SKM-1 (cell line): Measurements from ENCODE around the gene OPCML.

ENCODE experiments used
- DNase-seq: peaks from one replicate; lab custom pipeline; 2025; ENCODE audit not compliant: unreplicated experiment; lab: John Stamatoyannopoulos, UW

Gene OPCML

DNA sequence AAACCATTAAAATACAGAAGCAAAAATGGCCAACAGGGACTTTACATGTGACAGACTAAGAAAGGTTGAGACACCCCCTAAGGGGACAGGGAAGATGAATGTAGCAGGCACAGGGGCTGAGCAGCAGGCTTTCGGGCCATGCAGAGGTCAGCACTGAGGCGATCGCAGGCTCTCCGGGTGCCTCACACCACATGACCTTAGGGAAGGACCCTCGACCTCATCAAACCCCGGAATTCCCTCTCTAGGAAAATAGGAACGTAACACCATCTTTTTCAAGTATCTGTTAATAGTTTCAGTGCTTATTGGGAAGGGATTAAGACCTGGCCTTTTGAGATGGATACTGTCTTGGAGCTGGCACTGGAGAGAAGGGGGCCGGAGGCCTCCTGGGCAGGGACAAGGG is 27.4 kb downstream of the OPCML start:
- DNase-seq: no peak

DNA sequence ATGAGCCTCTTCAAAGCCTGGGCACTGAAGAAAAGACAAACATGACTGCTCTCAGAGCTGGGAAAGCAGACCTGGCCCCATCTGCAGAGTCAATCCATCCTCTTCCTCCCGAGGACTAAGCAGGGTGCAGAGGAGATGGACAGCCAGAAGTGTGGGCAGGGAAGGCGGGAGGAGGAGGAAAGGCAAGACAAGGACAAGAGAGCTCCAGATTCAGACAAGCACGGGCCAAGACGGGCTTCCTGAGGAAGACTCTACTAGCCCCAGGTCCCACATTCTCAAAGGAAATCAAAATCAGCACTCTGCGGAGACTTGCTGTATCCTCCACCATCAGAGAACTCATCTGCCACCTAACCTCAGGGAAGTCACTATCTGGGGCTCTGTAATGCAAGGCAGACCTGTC is 28.5 kb downstream of the OPCML start:
- DNase-seq: no peak

DNA sequence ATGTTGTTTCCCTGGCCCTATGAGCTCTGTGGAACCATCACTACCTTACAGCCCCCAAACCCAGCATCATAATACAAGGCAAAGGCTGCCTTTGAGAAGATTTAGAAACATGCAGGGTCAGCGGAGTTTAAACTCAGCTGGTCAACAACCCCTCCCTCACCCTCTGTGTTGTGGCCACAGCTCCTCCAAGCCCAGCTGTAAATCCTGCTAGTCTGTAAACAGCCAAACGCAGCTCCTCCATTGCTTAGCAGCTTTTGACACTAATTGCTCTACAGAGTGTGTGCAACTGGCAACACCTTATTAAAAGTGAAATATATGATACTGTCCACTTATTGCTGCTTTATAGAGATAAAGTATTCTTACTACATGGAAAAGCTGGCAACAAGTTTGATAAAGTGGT is 29.1 kb downstream of the OPCML start:
- DNase-seq: no peak

DNA sequence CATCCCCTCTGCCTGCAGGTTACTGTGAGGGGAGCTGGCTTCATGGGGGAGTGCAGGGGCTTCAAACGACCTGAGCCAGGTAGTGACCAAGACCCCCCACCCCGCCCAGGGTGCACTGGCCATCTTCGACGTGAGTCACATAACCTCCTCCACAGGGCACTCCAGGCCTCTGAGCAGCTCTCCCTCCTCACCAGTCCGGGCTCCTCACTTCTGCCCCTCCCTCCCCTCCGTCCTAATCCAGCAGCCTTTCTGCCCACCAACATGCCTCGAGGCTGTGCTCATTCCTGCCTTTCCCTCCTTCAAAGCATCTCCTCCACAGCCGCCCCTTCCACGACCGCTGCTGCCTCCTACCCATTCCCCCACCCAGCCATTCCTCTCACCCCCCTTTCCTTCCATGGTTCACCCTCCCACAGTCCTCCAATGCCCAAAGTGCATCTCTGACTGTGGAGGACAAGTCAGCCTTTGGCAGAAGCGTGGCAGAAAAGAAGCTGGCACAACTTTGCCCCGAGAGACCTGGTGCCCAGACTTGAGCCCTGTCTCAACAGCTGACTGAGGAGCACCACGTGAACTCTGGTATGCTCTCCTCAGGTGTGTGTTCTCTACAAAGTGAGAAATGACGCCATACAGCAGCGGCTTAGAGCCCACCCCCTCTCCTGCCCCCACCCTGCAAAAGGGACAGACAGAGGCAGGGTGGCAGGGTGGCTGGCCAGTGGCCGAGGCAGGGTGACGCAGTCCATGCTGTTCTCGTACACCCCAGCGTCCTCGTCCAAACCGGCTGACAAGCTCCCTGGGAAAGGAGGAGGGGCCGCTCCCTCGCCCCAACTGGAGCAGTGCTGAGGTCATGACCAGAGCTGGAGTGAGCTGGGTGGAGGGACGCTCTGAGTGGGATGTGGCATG is 30.4 kb downstream of the OPCML start:
- no peak for DNase-seq

DNA sequence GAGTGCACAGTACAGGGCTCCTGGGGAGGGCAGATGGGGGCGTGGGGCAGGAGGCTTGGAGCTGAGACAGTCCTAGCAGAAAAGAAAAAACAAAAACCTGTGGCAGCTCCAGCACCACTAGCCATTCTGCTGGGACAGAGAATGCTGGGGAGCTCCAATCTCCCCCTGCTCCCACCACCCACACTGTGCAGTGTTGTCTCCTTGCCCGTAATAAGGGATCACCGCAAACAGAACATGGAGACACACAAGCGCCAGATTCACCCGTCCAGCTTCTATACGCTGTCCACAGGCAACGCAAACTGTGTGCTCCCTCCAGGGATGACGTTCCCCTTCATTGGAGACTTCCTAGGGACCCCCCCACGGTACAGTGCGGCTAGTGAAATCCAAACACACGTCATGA is 31.4 kb downstream of the OPCML start:
- DNase-seq: no peak

DNA sequence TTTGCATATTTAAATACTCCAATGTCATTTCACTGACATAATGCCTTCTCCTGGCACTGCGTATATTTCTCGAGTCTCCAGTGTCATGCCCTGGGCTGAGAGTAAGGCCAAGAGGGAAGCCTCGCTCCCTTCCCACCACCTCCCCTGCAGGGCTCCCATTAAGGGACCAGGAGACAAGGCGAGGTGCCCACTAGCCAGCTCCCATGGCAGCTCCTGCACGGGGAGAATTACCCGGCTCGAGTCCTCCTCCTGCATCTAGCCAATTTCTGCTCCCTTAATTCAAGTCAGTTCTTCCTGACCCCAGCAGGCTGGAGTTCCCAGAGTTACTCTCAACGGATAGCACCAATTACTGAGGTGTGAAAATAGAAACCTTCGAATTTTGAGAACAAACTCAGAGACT is 31.9 kb downstream of the OPCML start:
- no peak for DNase-seq

DNA sequence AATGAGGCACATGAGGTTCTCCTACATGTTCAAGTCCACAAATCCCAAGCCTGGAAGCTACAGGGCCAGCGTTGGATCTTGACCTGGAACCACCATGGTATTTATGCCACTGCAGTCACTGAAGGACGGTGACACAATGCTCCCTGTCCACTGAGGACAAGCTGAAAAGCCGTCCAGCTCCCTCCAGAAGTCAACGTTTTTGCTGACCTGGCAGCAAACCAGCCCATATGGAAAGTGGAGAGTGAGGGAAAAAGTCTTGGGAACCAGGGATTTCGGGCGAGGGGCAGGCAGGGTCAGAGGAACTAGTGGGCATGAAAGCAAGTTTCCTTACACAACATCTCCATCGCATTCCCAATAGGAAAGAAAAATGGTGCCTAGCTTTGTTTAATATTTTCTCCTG is 33.3 kb downstream of the OPCML start:
- DNase-seq: no peak

DNA sequence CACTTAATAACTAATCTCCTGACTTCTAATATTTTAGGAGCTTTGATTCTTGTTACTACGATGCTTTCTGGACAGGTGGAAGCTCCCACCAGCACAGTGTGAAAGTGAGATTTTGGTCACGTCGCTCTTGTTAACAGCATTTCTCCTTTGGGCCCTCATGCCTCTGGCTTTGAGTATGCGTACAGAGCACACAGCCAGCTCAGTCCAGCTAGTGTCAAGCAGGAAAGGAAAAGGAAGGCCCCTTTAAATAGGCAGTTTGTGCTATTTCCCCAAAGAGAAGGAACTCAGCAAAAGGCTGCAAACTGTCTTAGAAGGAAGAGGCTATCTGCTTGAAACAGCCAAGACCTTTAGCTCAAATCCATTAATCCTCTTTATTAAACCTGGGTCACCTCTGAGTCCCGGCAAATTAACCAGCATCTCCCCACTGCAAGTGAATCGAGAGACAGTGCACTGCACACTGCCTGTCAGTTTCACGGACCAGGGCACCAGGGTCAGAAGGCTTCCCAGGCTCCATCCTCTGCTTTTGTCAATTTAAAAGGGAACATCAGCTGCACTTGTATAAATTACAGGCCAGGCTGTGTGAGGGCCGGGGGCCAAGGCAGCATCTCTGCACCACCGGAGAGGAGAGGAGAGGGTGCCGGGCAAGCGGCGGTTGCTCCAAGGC is 34.7 kb downstream of the OPCML start:
- DNase-seq: no peak

DNA sequence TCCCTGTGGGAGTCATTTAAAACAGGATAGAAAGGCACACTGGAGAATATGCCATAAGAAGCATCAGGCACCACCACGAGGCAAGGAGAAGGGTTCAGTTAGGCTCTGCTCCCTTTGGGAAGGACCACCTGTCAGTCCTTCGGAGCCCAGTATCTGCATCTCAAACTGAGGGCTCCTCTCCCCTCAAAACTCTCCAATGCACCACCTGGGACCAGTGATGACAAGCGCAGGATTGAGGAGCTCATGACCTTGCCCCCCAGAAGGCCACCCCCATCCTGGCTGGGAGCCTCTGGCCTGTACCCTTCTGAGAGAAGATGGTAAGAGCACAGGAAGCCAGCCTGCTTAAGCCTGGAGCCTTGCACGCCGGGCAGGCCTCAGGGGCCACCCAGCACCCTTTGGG is 39.4 kb downstream of the OPCML start:
- no peak for DNase-seq

DNA sequence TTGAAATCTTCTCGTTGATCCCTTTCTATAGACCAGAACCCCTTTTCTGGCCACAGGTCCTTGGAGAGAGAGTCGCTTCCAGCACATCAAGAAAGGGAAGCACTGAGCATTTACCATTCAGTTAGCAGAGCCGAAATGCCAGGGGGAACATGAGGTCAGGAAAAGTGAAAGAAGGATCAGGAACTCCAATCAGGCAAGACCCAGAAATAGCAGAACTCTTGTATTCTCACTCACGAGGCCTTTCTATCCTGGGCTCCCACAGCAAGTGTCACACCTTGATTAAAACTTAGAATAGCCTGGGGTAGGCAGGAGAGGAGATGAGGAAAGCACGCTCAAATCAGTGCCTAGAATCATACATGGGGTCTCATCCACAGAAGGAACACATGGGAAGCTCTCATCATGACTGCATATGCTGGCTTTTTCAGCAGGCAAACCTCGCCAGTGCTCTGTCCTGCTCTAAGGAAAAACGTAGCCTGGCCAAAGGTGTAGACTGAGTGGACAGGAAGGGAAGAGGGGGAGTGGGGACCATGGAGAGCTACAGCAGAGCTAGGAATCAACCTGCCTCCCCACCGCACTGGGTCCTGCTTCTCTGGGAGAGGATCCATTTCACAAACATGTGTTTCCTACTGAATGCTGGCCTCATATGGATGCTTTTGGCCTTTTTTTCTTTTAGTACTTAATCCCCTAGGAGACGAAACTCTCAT is 40.5 kb downstream of the OPCML start:
- no peak for DNase-seq

DNA sequence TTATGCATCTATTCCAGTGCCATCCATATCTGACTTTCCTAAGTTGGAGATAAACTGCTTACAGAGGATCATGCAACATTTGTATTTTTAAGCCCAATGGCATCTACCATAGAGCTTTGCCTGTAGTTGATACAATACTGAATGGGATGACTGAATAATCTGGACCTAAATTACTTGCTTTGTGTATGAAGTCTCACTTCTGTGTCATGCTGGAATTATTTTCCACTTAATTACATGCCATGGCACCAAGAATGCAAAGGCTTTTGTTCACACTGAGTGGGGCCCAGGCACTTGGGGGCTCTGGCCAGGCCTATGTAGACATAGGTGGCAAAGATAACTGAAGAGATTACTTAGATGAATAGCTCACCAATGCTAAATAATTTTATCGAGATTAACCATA is 51.6 kb downstream of the OPCML start:
- DNase-seq: no peak

DNA sequence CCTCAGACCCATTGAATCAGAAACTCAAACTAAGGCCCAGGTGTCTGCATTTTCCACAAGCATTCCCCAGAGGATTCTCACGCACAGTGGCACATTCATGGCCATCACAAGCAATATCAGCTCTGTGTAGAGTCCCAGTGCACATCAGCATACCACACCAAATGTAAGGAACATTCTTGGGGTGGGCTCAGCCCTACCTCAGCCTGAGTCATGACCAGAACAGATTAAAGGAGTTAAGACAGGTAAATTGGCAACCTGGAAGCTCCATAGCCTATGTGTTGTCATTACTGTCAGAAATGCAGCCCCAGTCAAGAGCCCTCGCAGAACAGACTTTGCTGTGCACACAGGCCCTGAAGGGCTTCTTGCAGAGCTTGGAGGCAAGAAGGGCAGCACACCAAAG is 53.1 kb downstream of the OPCML start:
- DNase-seq: no peak

DNA sequence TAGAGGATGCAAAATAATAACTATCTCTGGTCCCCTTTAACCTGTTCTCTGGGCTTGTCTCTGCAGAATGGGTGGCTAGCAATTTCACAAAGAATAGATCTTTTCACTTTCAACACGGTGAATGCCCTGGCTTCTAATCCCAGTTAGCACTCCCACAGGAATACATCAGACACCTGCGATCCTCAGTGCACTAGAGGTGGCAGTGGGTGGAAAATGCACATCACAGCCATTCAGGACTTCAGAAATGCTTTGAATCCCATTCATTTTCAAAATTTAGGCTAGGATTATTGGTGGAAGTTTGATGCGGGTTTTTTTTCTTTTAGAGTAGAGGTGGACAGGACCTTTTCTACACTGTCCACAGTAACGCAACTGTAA is 55.1 kb downstream of the OPCML start:
- DNase-seq: no peak

DNA sequence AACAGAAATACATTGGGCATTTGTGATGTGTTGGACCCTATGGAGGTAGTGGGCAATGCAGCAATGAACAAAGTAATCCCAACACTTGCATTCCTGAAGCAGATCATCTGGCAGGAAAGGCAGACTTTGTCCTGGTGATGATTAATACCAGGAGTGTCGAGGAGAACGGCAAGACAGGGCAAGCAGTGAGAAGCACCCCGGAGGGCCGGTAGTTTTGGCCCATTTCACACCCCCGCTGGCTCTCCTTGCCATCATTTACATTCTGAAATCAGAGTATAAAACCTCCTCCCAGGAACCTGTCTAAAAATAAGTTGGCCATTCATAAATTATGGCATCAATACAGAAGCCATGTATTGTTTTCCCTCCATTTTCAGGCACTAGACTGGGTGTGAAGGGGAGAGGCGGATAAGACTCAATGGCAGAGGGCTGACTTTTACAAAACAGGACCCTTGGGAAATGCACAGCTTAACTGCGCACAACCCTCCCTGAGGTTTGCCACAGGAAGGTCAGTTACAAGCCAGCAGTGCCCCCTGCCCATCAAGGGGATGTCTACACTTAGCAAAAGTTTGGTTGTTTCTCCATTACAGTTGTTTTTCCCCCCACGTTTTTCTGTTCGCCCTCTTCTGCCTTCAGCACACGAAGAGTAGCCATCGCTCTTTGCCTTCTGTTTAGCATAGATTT is 55.6 kb downstream of the OPCML start:
- no peak for DNase-seq

DNA sequence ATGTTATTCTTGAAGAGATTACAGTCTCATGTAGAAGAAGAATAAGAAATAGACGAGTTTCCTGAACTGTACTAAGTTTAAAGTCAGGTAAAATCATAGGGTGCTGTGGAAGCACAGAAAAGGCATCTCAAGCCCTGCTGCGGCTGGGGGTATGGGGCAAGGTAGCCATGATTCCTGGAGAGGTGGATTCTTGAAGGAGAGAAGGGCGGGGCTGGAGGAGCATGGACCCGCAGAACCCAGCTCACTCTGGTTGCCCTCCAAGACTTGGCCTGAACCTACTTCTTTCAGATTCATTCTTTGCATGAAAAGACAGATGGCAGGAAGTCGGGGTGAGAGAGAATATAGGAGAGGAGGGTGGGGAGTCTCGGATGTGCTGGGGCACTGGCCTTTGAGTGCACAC is 57.8 kb downstream of the OPCML start:
- no peak for DNase-seq

DNA sequence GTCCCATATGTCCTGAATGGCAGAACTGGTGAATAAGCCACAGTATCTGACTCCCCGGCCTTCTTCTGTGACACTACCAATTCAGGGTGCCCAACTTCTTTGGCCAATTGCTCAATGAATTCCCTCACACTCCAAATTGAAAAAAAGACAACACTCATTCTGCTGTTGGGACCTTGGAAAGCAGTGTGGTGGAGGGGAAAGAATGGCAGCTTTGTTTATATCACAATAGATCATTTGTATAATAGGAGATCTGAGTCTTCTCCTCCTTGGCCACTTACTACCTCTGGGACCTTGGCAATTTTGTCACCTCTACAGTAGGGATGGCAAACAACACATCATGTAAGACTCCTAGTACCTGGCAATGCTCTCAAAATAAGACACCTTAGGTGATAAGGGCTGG is 64.6 kb downstream of the OPCML start:
- no peak for DNase-seq

DNA sequence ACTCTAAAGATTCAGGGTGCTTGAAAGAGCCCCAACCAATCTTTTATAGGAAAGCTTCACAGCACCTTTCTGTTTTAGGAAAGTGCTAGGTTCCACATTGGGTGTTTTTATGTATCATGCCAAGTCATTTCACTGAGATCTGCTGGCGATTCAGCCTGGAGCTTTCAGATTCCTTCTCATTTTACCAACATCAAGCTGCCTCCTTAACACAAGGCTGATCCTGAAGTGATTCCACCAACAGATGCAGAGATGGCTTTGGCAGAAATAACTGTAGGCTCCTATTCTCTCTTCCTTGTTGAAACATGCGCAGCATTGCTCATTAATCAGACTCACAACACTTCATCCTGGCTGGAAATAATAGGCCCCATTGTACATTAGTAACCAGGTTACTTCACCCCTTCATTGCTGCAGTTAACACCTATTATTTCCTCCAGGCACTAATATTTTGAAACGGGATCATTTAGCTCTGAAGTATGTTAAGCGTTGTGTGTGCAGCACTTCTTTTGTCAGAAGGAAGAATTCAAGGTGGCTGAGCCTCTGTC is 89.0 kb downstream of the OPCML start:
- DNase-seq: no peak

DNA sequence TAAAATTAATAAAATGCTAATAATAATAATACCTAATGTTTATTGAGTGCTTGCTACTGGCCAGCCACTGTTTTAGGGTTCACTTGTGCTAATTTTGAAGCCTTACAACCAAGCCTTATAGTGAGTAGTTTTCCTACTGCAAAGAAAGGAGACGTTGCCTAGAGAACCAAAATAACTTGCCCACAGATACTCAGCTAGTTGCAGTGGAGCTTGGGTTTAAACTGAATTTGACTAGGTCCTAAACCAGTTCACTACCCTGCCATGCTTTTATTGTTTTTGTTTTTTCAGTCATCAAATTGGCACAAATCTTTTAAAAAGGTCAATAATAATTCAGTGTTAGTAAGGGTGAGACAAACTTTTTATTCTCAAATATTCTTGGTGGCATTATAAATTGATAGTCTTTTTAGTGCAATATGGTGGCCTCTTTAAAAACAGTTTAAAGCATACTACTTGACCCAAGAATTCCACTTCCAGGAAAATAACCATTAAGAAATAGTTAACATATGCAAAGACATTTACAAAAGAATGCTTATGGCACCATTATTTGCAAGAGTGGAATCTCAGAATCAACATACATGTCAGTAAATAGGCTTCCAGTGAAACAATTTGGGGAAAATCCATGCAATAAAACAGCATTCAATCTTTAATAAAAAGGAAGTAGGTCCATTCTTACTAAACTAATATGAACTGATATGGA is 90.2 kb downstream of the OPCML start:
- DNase-seq: no peak

DNA sequence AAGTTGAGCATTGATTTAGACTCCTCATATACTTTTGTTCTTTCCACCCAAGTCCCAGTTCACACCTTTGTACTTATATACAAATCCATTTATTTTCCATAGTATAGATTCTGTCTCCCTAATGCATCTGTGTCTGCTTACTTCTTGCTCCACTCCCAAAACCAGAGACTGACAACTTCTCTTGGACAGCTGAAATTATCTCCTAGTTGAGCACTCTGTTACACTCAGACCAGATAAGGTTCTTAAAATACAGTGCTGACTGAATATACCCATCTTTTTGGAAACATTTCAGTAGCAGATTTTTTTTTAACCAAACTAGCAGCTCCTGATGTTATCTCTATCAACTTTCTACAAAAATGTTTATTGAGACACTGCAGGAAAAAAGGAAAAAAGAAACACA is 106.3 kb downstream of the OPCML start:
- no peak for DNase-seq

DNA sequence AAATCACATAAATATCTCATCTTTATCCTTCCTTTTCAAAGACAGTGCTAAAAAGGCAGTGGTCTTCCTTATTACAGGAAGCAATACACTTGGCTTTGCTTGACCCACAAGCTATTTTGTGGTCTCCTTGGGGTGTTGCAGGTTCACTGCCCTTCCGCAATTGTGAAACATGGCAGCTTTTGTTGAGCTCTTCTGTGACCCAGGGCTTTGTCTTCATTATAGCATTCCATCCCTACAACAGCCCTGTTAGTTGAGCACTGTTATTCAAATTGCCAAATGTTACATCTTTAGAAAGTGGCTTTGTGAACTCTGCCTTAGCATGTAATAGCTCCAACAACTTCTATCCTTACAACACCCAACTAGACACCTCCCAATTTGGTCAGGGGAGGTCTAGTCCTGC is 107.1 kb downstream of the OPCML start:
- no peak for DNase-seq

DNA sequence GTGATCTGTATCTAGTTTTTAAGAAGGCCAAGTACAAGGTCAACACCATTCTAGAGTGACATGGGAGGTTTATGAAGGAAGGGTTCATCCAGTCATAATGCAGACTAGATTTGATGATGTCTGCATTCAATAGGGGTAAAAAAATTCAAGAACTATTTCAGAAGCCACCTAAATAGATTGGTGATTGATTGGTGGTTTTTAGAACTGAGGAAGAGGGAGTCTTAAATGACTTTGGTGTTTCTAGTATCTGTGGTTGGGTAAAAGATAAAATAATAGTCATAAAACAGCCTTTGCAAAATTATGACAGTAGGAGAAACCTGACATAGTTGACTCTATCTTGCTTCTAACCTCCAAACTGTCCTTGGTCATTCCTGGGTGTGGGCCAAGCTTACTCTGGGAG is 114.1 kb downstream of the OPCML start:
- no peak for DNase-seq
